Right kidney (tissue), 9 donors: ENCODE measurements around the gene DAZ2.
"Not testable (repeated sequence)": the region's sequence is repeated elsewhere in the genome, so short reads cannot be mapped to it uniquely, and the experiment has no call there.

Experiments
- DNase-seq: peaks from one replicate; pipeline ENCODE4 v3.0.0-alpha.2; 2016
- long read RNA-seq, 8 donors: transcript quantifications; one replicate each; lab custom pipeline, GENCODE V29; 2026

The DAZ2 gene, protein sequence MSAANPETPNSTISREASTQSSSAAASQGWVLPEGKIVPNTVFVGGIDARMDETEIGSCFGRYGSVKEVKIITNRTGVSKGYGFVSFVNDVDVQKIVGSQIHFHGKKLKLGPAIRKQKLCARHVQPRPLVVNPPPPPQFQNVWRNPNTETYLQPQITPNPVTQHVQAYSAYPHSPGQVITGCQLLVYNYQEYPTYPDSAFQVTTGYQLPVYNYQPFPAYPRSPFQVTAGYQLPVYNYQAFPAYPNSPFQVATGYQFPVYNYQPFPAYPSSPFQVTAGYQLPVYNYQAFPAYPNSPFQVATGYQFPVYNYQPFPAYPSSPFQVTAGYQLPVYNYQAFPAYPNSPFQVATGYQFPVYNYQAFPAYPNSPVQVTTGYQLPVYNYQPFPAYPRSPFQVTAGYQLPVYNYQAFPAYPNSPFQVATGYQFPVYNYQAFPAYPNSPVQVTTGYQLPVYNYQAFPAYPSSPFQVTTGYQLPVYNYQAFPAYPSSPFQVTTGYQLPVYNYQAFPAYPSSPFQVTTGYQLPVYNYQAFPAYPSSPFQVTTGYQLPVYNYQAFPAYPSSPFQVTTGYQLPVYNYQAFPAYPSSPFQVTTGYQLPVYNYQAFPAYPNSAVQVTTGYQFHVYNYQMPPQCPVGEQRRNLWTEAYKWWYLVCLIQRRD
- long read RNA-seq, donor 1: 0 reads
- long read RNA-seq, donor 2: 0 reads
- long read RNA-seq, donor 3: 0 reads
- long read RNA-seq, donor 4: 0 reads
- long read RNA-seq, donor 5: 0 reads
- long read RNA-seq, donor 6: 0 reads
- long read RNA-seq, donor 7: 0 reads
- long read RNA-seq, donor 8: 0 reads

DNA sequence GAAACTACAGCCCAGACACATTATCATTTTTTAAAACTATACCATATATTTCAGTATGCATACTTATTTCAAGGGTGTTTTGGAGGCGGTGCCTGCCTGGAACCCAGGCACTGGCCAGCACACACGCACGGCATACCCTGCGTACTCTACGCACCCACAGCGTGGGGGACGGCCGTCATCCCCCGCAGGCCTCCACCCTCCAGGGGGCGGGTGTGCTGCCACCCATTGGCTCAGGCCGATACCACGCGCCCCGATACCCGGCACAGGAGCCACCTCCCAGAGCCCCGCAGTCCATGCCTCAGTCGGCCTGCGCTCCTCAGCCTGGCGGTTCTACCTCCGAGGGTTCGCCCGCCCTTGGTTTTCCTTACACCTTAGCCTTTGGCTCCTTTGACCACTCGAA lies at the start of gene DAZ2:
DAZ2 (plus strand) TSS at position 301 of the 400 bp plus-strand sequence. CDS start 208 bp downstream, outside the sequence.
- not testable (repeated sequence) for DNase-seq

GRCh38 chrY:23198908-23199307 lies 20.4 kb upstream of the DAZ2 start, which contains the start of gene DAZ1:
TSS of gene DAZ1 (minus strand) at chrY:23199008. CDS start at chrY:23198800, 208 bp downstream.
- not testable (repeated sequence) for DNase-seq

- DNase-seq: not testable (repeated sequence)
These were observed 11.9 kb upstream of the DAZ2 start for GRCh38 chrY:23207455-23207854.

- DNase-seq: not testable (repeated sequence)
These were observed 9.4 kb upstream of the DAZ2 start for GRCh38 chrY:23209802-23210495.

GRCh38 chrY:23210681-23211080 lies 8.7 kb upstream of the DAZ2 start:
- DNase-seq: not testable (repeated sequence)
